OCI-LY7 (cell line): ENCODE results near the gene GAS1. TPM values are rescaled to one million over a fixed set of nuclear protein-coding genes. Genes with fewer than 3 reads are reported as not detected.

Experiments used
- BruUV-seq: library from RNA; stranded (reverse); fragments of 400-500 nt; replicated peaks from 2 replicates; lab custom pipeline; 2021; lab: Mats Ljungman, UMichigan
- CTCF ChIA-PET: fragments of 300-600 bp; sonication (Branson Sonifier 250); formaldehyde crosslinking; loops from one replicate; lab custom pipeline; 2022; ENCODE audit warnings: antibody characterized with exemption; ENCODE audit not compliant: unreplicated experiment; lab: Charles Lee
- POLR2A ChIA-PET: fragments of 300-600 bp; sonication (Branson Sonifier 250); formaldehyde crosslinking; loops from one replicate; lab custom pipeline; 2022; ENCODE audit warnings: antibody characterized with exemption; lab: Charles Lee
- DNase-seq: peaks from one replicate; pipeline ENCODE4 v3.0.0-alpha.2; 2015; ENCODE audit warnings: low spot score
- H2AFZ ChIP-seq: fragments of 200-600 bp; sonication (generic), shearing (Covaris generic); 2 replicates; pipeline ENCODE4 v1.6.1; 2014; ENCODE audit warnings: mild to moderate bottlenecking, antibody characterized with exemption, low read length, moderate library complexity
- H3K27ac ChIP-seq: fragments of 200-600 bp; sonication (generic); 2 replicates; pipeline ENCODE4 v1.5.1; 2014; ENCODE audit warnings: mixed run types, low read depth, mild to moderate bottlenecking, moderate library complexity, low read length, inconsistent platforms; ENCODE audit not compliant: poor library complexity, severe bottlenecking
- H3K36me3 ChIP-seq: fragments of 200-600 bp; sonication (generic); 2 replicates; pipeline ENCODE4 v1.6.1; 2014; ENCODE audit warnings: mild to moderate bottlenecking, antibody characterized with exemption, low read length, moderate library complexity, mixed read lengths; ENCODE audit not compliant: insufficient read depth
- H3K4me1 ChIP-seq: fragments of 200-600 bp; sonication (generic); 2 replicates; pipeline ENCODE4 v1.5.1; 2014; ENCODE audit warnings: mild to moderate bottlenecking, low read length; ENCODE audit not compliant: insufficient read depth, poor library complexity, severe bottlenecking
- H3K4me2 ChIP-seq: fragments of 200-600 bp; sonication (generic); 2 replicates; pipeline ENCODE4 v1.6.1; 2014; ENCODE audit warnings: mild to moderate bottlenecking, low read length
- H3K4me3 ChIP-seq: fragments of 200-600 bp; sonication (generic); 2 replicates; pipeline ENCODE4 v1.5.1; 2014; ENCODE audit warnings: mild to moderate bottlenecking, low read depth, low read length; ENCODE audit not compliant: poor library complexity, severe bottlenecking
- H3K79me2 ChIP-seq: fragments of 200-600 bp; sonication (generic); 2 replicates; pipeline ENCODE4 v1.6.1; 2016; ENCODE audit warnings: low read depth, mild to moderate bottlenecking, low read length, moderate library complexity, mixed read lengths; ENCODE audit not compliant: insufficient read depth
- H3K9me2 ChIP-seq: fragments of 200-600 bp; sonication (generic); 2 replicates; pipeline ENCODE4 v1.6.1; 2016; ENCODE audit warnings: mild to moderate bottlenecking, low read length, mixed read lengths; ENCODE audit not compliant: insufficient read depth
- H3K9me3 ChIP-seq: fragments of 200-600 bp; sonication (generic); 2 replicates; pipeline ENCODE4 v1.6.1; 2014; ENCODE audit warnings: mild to moderate bottlenecking, mixed run types, low read length, mixed read lengths
- H4K20me1 ChIP-seq: fragments of 200-600 bp; sonication (generic); 2 replicates; pipeline ENCODE4 v1.6.1; 2014; ENCODE audit warnings: mild to moderate bottlenecking, antibody characterized with exemption, low read length, moderate library complexity, mixed read lengths; ENCODE audit not compliant: insufficient read depth
- CTCF ChIP-seq: fragments of 200-600 bp; sonication (generic); conservative IDR thresholded peaks from 2 replicates; pipeline ENCODE4 v1.5.1; 2014; ENCODE audit warnings: mild to moderate bottlenecking, antibody characterized with exemption, low read length, moderate library complexity, mixed read lengths
- EZH2phosphoT487 ChIP-seq: fragments of 200-600 bp; sonication (generic); IDR thresholded peaks from 2 replicates; pipeline ENCODE4 v1.6.1; 2018; ENCODE audit warnings: low read depth, borderline replicate concordance, mild to moderate bottlenecking, mixed run types, antibody characterized with exemption, low read length, moderate library complexity, mixed read lengths
- intact Hi-C: fragments of 100-400 bp; cut with micrococcal nuclease; formaldehyde crosslinking; loops from one replicate; pipeline ENCODE4 v1.10.0; 2022; ENCODE audit not compliant: unreplicated experiment
- total RNA-seq, 2 experiments: library from RNA; depleted of rRNA in 1 of 2; stranded (reverse); fragments of >200 nt in 1 of 2; shearing (Covaris generic) in 1 of 2; gene quantifications; 2 replicates each; pipeline ENCODE4 v1.2.3, GENCODE V29; 2014 to 2022

Gene GAS1
- total RNA-seq, 2 experiments from 2014 or later: not detected

- H3K9me2 ChIP-seq: no peaks in the 10 kb centered on the region
- ChIA-PET POLR2A (interaction anchor here (0.7 kb wide), 1 partner anchor 26 kb away, joined by 3 read pairs; no protein-coding TSS in a partner anchor), CTCF (no interaction called here)
- no peaks in the 10 kb centered on the region for H3K4me1 ChIP-seq
- BruUV-seq: no TSS peak
- H3K4me3 ChIP-seq: no peak overlapping the region
- no peak overlapping the region for H3K27ac ChIP-seq
- H3K9me3 ChIP-seq: no peaks in the 10 kb centered on the region
- TF ChIP-seq EZH2phosphoT487 (no peak), CTCF (no peak)
- H3K36me3 ChIP-seq: no peaks in the 10 kb centered on the region
- no peak for DNase-seq
- H2AFZ ChIP-seq: no peak overlapping the region
- H3K4me2 ChIP-seq: no peak overlapping the region
- intact Hi-C loops: no loop called here
- no peaks in the 10 kb centered on the region for H4K20me1 ChIP-seq
- no peaks in the 10 kb centered on the region for H3K79me2 ChIP-seq
Observed at GRCh38 chr9:86987900-86988299, 40.6 kb upstream of the GAS1 start.

GRCh38 chr9:86985132-86985647 is 37.9 kb upstream of the GAS1 start:
- Histone ChIP-seq H3K4me1 (no peaks in the 10 kb centered on the region), H4K20me1 (no peaks in the 10 kb centered on the region), H3K9me2 (no peaks in the 10 kb centered on the region), H3K79me2 (no peaks in the 10 kb centered on the region), H3K36me3 (no peaks in the 10 kb centered on the region), H3K9me3 (no peaks in the 10 kb centered on the region), H3K27ac (no peak overlapping the region), H3K4me3 (no peak overlapping the region), H3K4me2 (no peak overlapping the region), H2AFZ (no peak overlapping the region)
- intact Hi-C loops: no loop called here
- no TSS peak for BruUV-seq
- POLR2A ChIA-PET: interaction anchor here (0.6 kb wide), 1 partner anchor 1973 kb away, joined by 5 read pairs; no protein-coding TSS in a partner anchor
- TF ChIP-seq EZH2phosphoT487: no peak
- CTCF ChIA-PET: no interaction called here
- no peak for DNase-seq

- no peak overlapping the region for H3K4me2 ChIP-seq
- no peaks in the 10 kb centered on the region for H3K9me3 ChIP-seq
- no peak for TF ChIP-seq EZH2phosphoT487
- TF ChIP-seq CTCF: no peak
- no peaks in the 10 kb centered on the region for H4K20me1 ChIP-seq
- no peaks in the 10 kb centered on the region for H3K36me3 ChIP-seq
- no peak overlapping the region for H2AFZ ChIP-seq
- H3K79me2 ChIP-seq: no peaks in the 10 kb centered on the region
- ChIA-PET CTCF (no interaction called here), POLR2A (no interaction called here)
- H3K4me3 ChIP-seq: no peak overlapping the region
- intact Hi-C loops: no loop called here
- no TSS peak for BruUV-seq
- H3K27ac ChIP-seq: no peak overlapping the region
- DNase-seq: no peak
- H3K4me1 ChIP-seq: no peaks in the 10 kb centered on the region
- H3K9me2 ChIP-seq: no peaks in the 10 kb centered on the region
Observed at GRCh38 chr9:86983620-86984259, 36.4 kb upstream of the GAS1 start.
